Hepatocyte (in vitro differentiated cells): ENCODE measurements around the gene LMO4.

Source experiments
- CTCF ChIP-seq: fragments of 200-600 bp; sonication (generic); IDR thresholded peaks from 2 replicates; pipeline ENCODE4 v1.5.1; 2016; ENCODE audit warnings: antibody characterized with exemption, mild to moderate bottlenecking; ENCODE audit not compliant: poor library complexity
- EZH2 ChIP-seq: fragments of 200-600 bp; sonication (generic); IDR thresholded peaks from 2 replicates; pipeline ENCODE4 v1.6.1; 2016; ENCODE audit warnings: antibody characterized with exemption, mild to moderate bottlenecking, borderline replicate concordance
- EZH2phosphoT487 ChIP-seq: fragments of 200-600 bp; sonication (generic); IDR thresholded peaks from one replicate; pipeline ENCODE4 v1.6.1; 2018; ENCODE audit warnings: antibody characterized with exemption, mild to moderate bottlenecking, low read depth, moderate library complexity; ENCODE audit not compliant: unreplicated experiment, severe bottlenecking

GRCh38 chr1:87389546-87389945, 60.9 kb downstream of the LMO4 start:
- no peak for TF ChIP-seq EZH2phosphoT487
- TF ChIP-seq CTCF: no peak
- TF ChIP-seq EZH2: no peak
